Parathyroid adenoma (tissue), 2 donors: ENCODE measurements around the gene GLI3.

Source experiments
- H2AFZ ChIP-seq: fragments of 300-600 bp; sonication (generic); one replicate; pipeline ENCODE4 v1.7.0; 2017; ENCODE audit warnings: antibody characterized with exemption, mild to moderate bottlenecking
- H3K27ac ChIP-seq: fragments of 300-600 bp; sonication (generic); one replicate; pipeline ENCODE4 v1.7.0; 2017
- H3K27me3 ChIP-seq: fragments of 300-600 bp; sonication (generic); one replicate; pipeline ENCODE4 v1.7.0; 2017; ENCODE audit warnings: low read length; ENCODE audit not compliant: control insufficient read depth, insufficient read depth
- H3K36me3 ChIP-seq: fragments of 300-600 bp; sonication (generic); one replicate; pipeline ENCODE4 v1.7.0; 2017; ENCODE audit warnings: low read length; ENCODE audit not compliant: control insufficient read depth, insufficient read depth
- H3K4me1 ChIP-seq: fragments of 300-600 bp; sonication (generic); one replicate; pipeline ENCODE4 v1.7.0; 2017; ENCODE audit warnings: control low read depth
- H3K4me2 ChIP-seq: fragments of 300-600 bp; sonication (generic); one replicate; pipeline ENCODE4 v1.7.0; 2017; ENCODE audit warnings: low read length
- H3K4me3 ChIP-seq: fragments of 300-600 bp; sonication (generic); one replicate; pipeline ENCODE4 v1.7.0; 2017; ENCODE audit warnings: low read depth, low read length
- H3K79me2 ChIP-seq: fragments of 300-600 bp; sonication (generic); one replicate; pipeline ENCODE4 v1.7.0; 2017; ENCODE audit warnings: control low read depth
- H3K9ac ChIP-seq: fragments of 300-600 bp; sonication (generic); one replicate; pipeline ENCODE4 v1.7.0; 2017; ENCODE audit warnings: mild to moderate bottlenecking
- H3K9me3 ChIP-seq: fragments of 300-600 bp; sonication (generic); one replicate; pipeline ENCODE4 v1.7.0; 2017; ENCODE audit warnings: low read length; ENCODE audit not compliant: control insufficient read depth
- TF ChIP-seq, protein P1 (sequence below): fragments of 300-600 bp; sonication (generic); IDR thresholded peaks from one replicate; pipeline ENCODE4 v1.7.0; 2017; ENCODE audit warnings: antibody characterized with exemption, mild to moderate bottlenecking
- donor health status: primary hyperparathyroidism.

Gene GLI3

DNA sequence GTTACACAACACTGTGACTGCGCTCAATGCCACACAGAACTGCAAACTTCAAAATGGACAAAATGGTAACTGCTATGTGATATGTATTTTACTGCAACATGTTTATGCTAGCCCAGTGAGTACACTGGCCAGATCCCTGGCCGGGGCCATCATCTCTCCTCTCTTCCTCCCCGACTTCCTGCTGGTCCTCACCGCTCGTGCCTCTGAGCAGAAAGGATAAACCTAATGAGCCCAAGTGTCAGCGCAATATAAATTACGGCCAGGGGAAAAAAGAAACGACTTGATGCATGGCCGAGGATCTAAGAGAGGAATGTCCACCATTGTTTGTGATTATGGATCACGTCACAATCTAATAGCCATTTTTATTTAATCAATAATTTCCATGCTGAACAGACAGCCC, 225.2 kb downstream of the GLI3 start:
- H3K79me2 ChIP-seq = no peaks in the 10 kb centered on the region
- H3K27ac ChIP-seq = no peak overlapping the region
- no peaks in the 10 kb centered on the region for H3K9me3 ChIP-seq
- no peak overlapping the region for H2AFZ ChIP-seq
- H3K4me1 ChIP-seq = no peaks in the 10 kb centered on the region
- no peaks in the 10 kb centered on the region for H3K27me3 ChIP-seq
- H3K9ac ChIP-seq = no peak overlapping the region
- TF ChIP-seq, protein P1, sequence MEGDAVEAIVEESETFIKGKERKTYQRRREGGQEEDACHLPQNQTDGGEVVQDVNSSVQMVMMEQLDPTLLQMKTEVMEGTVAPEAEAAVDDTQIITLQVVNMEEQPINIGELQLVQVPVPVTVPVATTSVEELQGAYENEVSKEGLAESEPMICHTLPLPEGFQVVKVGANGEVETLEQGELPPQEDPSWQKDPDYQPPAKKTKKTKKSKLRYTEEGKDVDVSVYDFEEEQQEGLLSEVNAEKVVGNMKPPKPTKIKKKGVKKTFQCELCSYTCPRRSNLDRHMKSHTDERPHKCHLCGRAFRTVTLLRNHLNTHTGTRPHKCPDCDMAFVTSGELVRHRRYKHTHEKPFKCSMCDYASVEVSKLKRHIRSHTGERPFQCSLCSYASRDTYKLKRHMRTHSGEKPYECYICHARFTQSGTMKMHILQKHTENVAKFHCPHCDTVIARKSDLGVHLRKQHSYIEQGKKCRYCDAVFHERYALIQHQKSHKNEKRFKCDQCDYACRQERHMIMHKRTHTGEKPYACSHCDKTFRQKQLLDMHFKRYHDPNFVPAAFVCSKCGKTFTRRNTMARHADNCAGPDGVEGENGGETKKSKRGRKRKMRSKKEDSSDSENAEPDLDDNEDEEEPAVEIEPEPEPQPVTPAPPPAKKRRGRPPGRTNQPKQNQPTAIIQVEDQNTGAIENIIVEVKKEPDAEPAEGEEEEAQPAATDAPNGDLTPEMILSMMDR = no peak
- no peaks in the 10 kb centered on the region for H3K36me3 ChIP-seq
- no peak overlapping the region for H3K4me3 ChIP-seq
- no peak overlapping the region for H3K4me2 ChIP-seq

DNA sequence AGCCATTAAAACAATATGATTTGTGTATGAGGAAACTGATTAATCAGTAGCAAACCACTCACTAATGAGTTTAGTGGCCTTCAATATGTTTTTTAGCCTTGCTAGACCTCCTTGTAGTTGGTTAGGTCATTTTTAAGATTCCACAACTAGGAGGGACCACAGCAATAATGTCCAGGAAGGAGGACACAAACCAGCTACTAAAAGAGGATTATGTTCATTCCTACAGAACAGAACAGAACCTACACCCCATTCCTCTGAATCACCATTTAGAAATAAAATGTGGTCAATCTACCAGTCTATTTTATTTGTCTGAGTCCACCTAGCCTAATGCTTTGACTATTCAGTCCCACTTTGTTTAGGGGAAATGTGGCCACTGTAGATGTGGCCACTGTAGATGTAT, 226.3 kb downstream of the GLI3 start:
- TF ChIP-seq, protein P1 = no peak
- H3K4me2 ChIP-seq = no peak overlapping the region
- H3K27ac ChIP-seq = no peak overlapping the region
- no peaks in the 10 kb centered on the region for H3K9me3 ChIP-seq
- H3K27me3 ChIP-seq = no peaks in the 10 kb centered on the region
- no peaks in the 10 kb centered on the region for H3K36me3 ChIP-seq
- H3K79me2 ChIP-seq = no peaks in the 10 kb centered on the region
- H3K4me1 ChIP-seq = no peaks in the 10 kb centered on the region
- no peak overlapping the region for H3K9ac ChIP-seq
- no peak overlapping the region for H3K4me3 ChIP-seq
- no peak overlapping the region for H2AFZ ChIP-seq

DNA sequence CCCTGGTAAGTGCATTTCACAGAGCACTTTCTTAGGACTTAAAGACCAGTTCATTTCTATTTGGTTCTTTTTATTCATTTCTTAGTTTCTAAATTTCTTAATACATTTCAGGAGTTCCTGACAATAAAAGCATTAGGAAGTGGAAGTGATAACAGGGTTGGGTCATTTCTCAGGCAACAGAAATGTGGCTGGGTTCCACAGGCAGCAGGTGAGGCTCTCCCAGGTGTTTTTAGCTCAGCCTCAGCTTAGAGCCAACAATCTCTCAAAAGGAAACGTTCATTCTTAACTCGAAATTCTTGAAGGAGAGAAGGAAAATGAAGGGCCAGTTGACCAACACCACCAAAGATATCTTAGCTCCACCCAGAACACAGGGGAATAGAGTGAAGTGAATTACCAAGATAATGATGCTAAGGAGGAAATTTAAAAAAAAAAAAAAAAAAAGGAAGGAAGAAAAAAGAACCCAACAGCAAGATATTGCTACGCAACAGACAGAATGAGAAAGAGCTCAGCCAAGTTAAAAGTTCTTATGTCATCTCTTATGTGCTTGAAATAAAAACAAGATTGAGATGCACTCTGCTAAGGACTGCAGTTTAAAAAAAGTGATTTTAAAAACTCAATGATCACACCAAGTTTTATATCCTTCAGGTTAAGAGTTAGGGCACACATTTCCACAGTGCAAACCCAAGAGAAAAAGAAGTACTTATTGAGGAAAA, 230.1 kb downstream of the GLI3 start:
- TF ChIP-seq, protein P1 = no peak
- H3K79me2 ChIP-seq = no peaks in the 10 kb centered on the region
- no peak overlapping the region for H3K27ac ChIP-seq
- no peaks in the 10 kb centered on the region for H3K36me3 ChIP-seq
- no peak overlapping the region for H3K4me3 ChIP-seq
- H2AFZ ChIP-seq = no peak overlapping the region
- no peak overlapping the region for H3K9ac ChIP-seq
- H3K4me2 ChIP-seq = no peak overlapping the region
- H3K9me3 ChIP-seq = no peaks in the 10 kb centered on the region
- no peaks in the 10 kb centered on the region for H3K27me3 ChIP-seq
- no peaks in the 10 kb centered on the region for H3K4me1 ChIP-seq

DNA sequence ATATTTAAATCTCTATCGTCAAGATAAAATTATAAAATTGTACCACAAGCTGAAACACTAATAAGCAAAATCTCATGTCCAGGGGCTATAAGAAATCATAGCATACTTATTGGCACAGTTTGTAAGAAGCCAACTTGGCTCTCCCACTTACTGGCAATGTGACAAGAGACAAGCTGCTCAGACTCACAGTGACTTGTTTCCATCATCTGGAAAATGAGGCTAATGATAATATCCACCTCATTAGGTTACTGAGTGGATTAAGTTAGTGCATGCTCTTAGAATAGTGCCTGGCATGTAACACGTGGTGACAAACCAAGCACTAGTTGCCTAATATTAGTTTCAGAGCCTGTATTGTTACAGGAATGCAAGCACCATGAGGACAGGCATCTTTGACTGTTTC, 234.4 kb downstream of the GLI3 start:
- TF ChIP-seq, protein P1 = no peak

DNA sequence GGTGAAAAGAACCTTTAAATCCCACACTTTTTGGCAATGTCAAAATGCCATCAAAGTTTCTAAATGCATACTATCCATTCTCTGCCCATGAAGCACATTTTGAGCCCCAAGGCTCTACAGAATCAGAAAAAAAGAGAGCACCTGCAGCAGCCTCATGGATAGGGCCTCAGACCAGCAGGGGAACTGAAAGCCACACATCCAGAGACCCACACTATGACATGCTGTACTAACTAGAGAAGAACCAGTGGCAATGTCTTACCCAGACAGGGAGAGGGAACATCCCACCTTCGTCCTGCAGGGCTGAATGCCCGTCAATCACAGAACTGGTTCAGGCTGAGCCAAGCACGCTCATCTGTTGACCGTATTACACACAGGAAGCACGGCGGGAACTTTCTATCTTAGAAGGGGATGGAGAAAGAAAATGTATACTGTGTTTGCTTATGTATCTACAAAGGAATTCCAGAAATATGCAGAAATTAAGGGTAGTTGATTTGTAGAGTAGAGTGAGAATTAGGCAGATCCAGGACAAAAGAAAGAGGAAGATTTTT, 237.2 kb downstream of the GLI3 start:
- Histone ChIP-seq H3K27ac (no peak overlapping the region), H3K9me3 (no peaks in the 10 kb centered on the region), H3K9ac (no peak overlapping the region), H3K79me2 (no peaks in the 10 kb centered on the region), H3K27me3 (no peaks in the 10 kb centered on the region), H3K36me3 (no peaks in the 10 kb centered on the region), H3K4me3 (no peak overlapping the region), H2AFZ (no peak overlapping the region), H3K4me2 (no peak overlapping the region), H3K4me1 (no peaks in the 10 kb centered on the region)
- TF ChIP-seq, protein P1 = no peak

More for the DNA sequence above, 234.4 kb downstream of the GLI3 start:
- no peak overlapping the region for H3K9ac ChIP-seq
- H3K4me1 ChIP-seq = no peaks in the 10 kb centered on the region
- H3K27ac ChIP-seq = no peak overlapping the region
- H3K9me3 ChIP-seq = no peaks in the 10 kb centered on the region
- no peaks in the 10 kb centered on the region for H3K79me2 ChIP-seq
- H3K36me3 ChIP-seq = no peaks in the 10 kb centered on the region
- no peak overlapping the region for H2AFZ ChIP-seq
- no peaks in the 10 kb centered on the region for H3K27me3 ChIP-seq
- no peak overlapping the region for H3K4me3 ChIP-seq
- H3K4me2 ChIP-seq = no peak overlapping the region
